GM23338 (cell line): ENCODE results near the gene NGEF. TPM values are rescaled to one million over a fixed set of nuclear protein-coding genes. Genes with fewer than 3 reads are reported as not detected.

Source experiments
- ATAC-seq: fragments of 200-7000 bp; cut with Tn5 transposase; 3 replicates; pipeline ENCODE4 v1.9.1; 2020
- DNase-seq: peaks from one replicate; pipeline ENCODE4 v3.0.0-alpha.2; 2015; ENCODE audit warnings: low spot score
- H2AFZ ChIP-seq: fragments of 200-600 bp; sonication (generic); 2 replicates; pipeline ENCODE4 v1.8.0; 2016; ENCODE audit warnings: antibody characterized with exemption, mild to moderate bottlenecking, moderate library complexity
- H3F3A ChIP-seq: fragments of 200-600 bp; sonication (generic); replicated peaks from 2 replicates; pipeline ENCODE4 v1.8.0; 2017; ENCODE audit warnings: antibody characterized with exemption, mixed run types, low read depth
- H3K27ac ChIP-seq: fragments of 200-600 bp; sonication (generic); 2 replicates; pipeline ENCODE4 v1.6.1; 2016; ENCODE audit warnings: low read depth
- H3K27me3 ChIP-seq: fragments of 200-600 bp; sonication (generic); 2 replicates; pipeline ENCODE4 v1.8.0; 2016; ENCODE audit warnings: mild to moderate bottlenecking, mixed run types, moderate library complexity; ENCODE audit not compliant: insufficient read depth
- H3K36me3 ChIP-seq: fragments of 200-600 bp; sonication (generic); 2 replicates; pipeline ENCODE4 v1.8.0; 2016; ENCODE audit warnings: mild to moderate bottlenecking; ENCODE audit not compliant: insufficient read depth
- H3K4me1 ChIP-seq: fragments of 200-600 bp; sonication (generic); 2 replicates; pipeline ENCODE4 v1.8.0; 2016; ENCODE audit warnings: mild to moderate bottlenecking, moderate library complexity; ENCODE audit not compliant: insufficient read depth
- H3K4me2 ChIP-seq: fragments of 200-600 bp; sonication (generic); 2 replicates; pipeline ENCODE4 v1.7.1; 2017; ENCODE audit warnings: mixed run types
- H3K4me3 ChIP-seq: fragments of 200-600 bp; sonication (generic); 2 replicates; pipeline ENCODE4 v1.6.1; 2016; ENCODE audit warnings: mixed run types
- H3K79me2 ChIP-seq: fragments of 200-600 bp; sonication (generic); replicated peaks from 2 replicates; pipeline ENCODE4 v1.8.0; 2017; ENCODE audit warnings: mild to moderate bottlenecking; ENCODE audit not compliant: insufficient read depth
- H3K9me2 ChIP-seq: fragments of 200-600 bp; sonication (generic); 2 replicates; pipeline ENCODE4 v1.8.0; 2017; ENCODE audit not compliant: insufficient read depth
- H4K20me1 ChIP-seq: fragments of 200-600 bp; sonication (generic); replicated peaks from 2 replicates; pipeline ENCODE4 v1.8.0; 2017; ENCODE audit warnings: mild to moderate bottlenecking; ENCODE audit not compliant: insufficient read depth
- H3K27ac Mint-ChIP-seq: 2 replicates; pipeline ENCODE4 v1.8.0; 2020; ENCODE audit warnings: inconsistent platforms, mild to moderate bottlenecking, moderate library complexity, mixed read lengths
- H3K27me3 Mint-ChIP-seq: 3 replicates; pipeline ENCODE4 v1.8.0; 2022; ENCODE audit warnings: low read depth, mild to moderate bottlenecking, moderate library complexity, mixed read lengths, inconsistent platforms; ENCODE audit not compliant: insufficient read depth, poor library complexity
- H3K36me3 Mint-ChIP-seq: 3 replicates; pipeline ENCODE4 v1.8.0; 2021; ENCODE audit warnings: low read depth, mild to moderate bottlenecking, inconsistent platforms, moderate library complexity, mixed read lengths
- H3K4me1 Mint-ChIP-seq: 3 replicates; pipeline ENCODE4 v1.8.0; 2020; ENCODE audit warnings: mild to moderate bottlenecking, inconsistent platforms, mixed read lengths
- H3K4me3 Mint-ChIP-seq: 3 replicates; pipeline ENCODE4 v1.8.0; 2021; ENCODE audit warnings: moderate library complexity, mild to moderate bottlenecking, inconsistent platforms, mixed read lengths
- H3K9me3 Mint-ChIP-seq: 3 replicates; pipeline ENCODE4 v1.8.0; 2020; ENCODE audit warnings: moderate library complexity, mild to moderate bottlenecking, inconsistent platforms, mixed read lengths
- CREB1 ChIP-seq: fragments of 250-450 bp; sonication (Bioruptor Pico); IDR thresholded peaks from 2 replicates; pipeline ENCODE4 v1.5.0; 2020; ENCODE audit warnings: low read depth, mild to moderate bottlenecking, moderate library complexity
- CTCF ChIP-seq, 2 experiments: fragments of 200-600 bp in 1 of 2; sonication (generic) in 1 of 2; conservative IDR thresholded peaks; 2 replicates each; pipeline versions ENCODE4 v1.5.1 to v1.6.1; 2016 to 2017; ENCODE audit warnings: antibody characterized with exemption in 2 of 2, low read depth in 2 of 2, mild to moderate bottlenecking in 2 of 2, moderate library complexity in 1 of 2
- ETS1 ChIP-seq: IDR thresholded peaks from 2 replicates; pipeline ENCODE4 v1.6.1; 2016; ENCODE audit warnings: antibody characterized with exemption
- EZH2 ChIP-seq: fragments of 200-600 bp; sonication (generic); IDR thresholded peaks from one replicate; pipeline ENCODE4 v1.8.0; 2017; ENCODE audit warnings: antibody characterized with exemption, mild to moderate bottlenecking, low read depth; ENCODE audit not compliant: unreplicated experiment
- EZH2phosphoT487 ChIP-seq: fragments of 200-600 bp; sonication (generic); IDR thresholded peaks from one replicate; pipeline ENCODE4 v1.8.1; 2018; ENCODE audit warnings: antibody characterized with exemption; ENCODE audit not compliant: unreplicated experiment
- JUNB ChIP-seq: IDR thresholded peaks from one replicate; pipeline ENCODE4 v1.6.1; 2016; ENCODE audit warnings: antibody characterized with exemption; ENCODE audit not compliant: unreplicated experiment
- NANOG ChIP-seq: IDR thresholded peaks from 2 replicates; pipeline ENCODE4 v1.6.1; 2016; ENCODE audit warnings: antibody characterized with exemption, borderline replicate concordance
- POLR2AphosphoS5 ChIP-seq: IDR thresholded peaks from 2 replicates; pipeline ENCODE4 v1.6.1; 2016; ENCODE audit warnings: antibody characterized with exemption, low read depth
- REST ChIP-seq: IDR thresholded peaks from one replicate; pipeline ENCODE4 v1.6.1; 2018; ENCODE audit warnings: antibody characterized with exemption; ENCODE audit not compliant: unreplicated experiment
- STAT1 ChIP-seq: IDR thresholded peaks from one replicate; pipeline ENCODE4 v1.6.1; 2016; ENCODE audit warnings: antibody characterized with exemption; ENCODE audit not compliant: unreplicated experiment
- ZNF114 ChIP-seq: fragments of 250-450 bp; sonication (Bioruptor Pico); IDR thresholded peaks from 2 replicates; pipeline ENCODE4 v1.5.0; 2020; ENCODE audit warnings: mild to moderate bottlenecking, moderate library complexity
- ZNF331 ChIP-seq: fragments of 250-450 bp; sonication (Bioruptor Pico); IDR thresholded peaks from 2 replicates; pipeline ENCODE4 v1.5.0; 2020; ENCODE audit warnings: low read depth, mild to moderate bottlenecking, moderate library complexity
- ZNF462 ChIP-seq: fragments of 250-450 bp; sonication (Bioruptor Pico); IDR thresholded peaks from 2 replicates; pipeline ENCODE4 v1.5.0; 2020; ENCODE audit warnings: mild to moderate bottlenecking, moderate library complexity
- polyA plus RNA-seq: library from polyadenylated mRNA; unstranded; fragments of >200 nt; fragmentation: Nextera tagmentation; extraction: Ambion mirVana; gene quantifications from 2 replicates; pipeline ENCODE4 v1.2.1, GENCODE V29; 2016
- total RNA-seq: library from RNA; depleted of rRNA; stranded (reverse); fragments of >200 nt; shearing (Covaris generic); gene quantifications from 2 replicates; pipeline ENCODE4 v1.2.3, GENCODE V29; 2014

NGEF gene
- total and polyA plus RNA-seq, 2 experiments from 2014 or later, result 1.8 to 5.4 TPM

- no peaks in the 10 kb centered on the region for H3K4me1 ChIP-seq
- no peaks in the 10 kb centered on the region for H3K27me3 Mint-ChIP-seq
- no peaks in the 10 kb centered on the region for H3K4me1 Mint-ChIP-seq
- H3K27ac ChIP-seq, result no peak overlapping the region
- TF ChIP-seq STAT1 (no peak), REST (no peak), ZNF114 (no peak), NANOG (no peak), ETS1 (no peak), POLR2AphosphoS5 (no peak), EZH2phosphoT487 (no peak), ZNF462 (CRISPR knock-in tag) (no peak), ZNF331 (CRISPR knock-in tag) (no peak), JUNB (no peak), CREB1 (CRISPR knock-in tag) (no peak), CTCF (conservative IDR thresholded peaks at IDR 0.05; ENCODE audit: low read depth in 2 of 2) (no peak), EZH2 (no peak)
- no peak overlapping the region for H3K4me3 Mint-ChIP-seq
- no peak overlapping the region for H3K27ac Mint-ChIP-seq
- no peak overlapping the region for H3K4me3 ChIP-seq
- H3K36me3 ChIP-seq, result peaks cover 16% of the 10 kb centered on the region
- H3F3A ChIP-seq, result no peaks in the 10 kb centered on the region
- no peaks in the 10 kb centered on the region for H3K9me3 Mint-ChIP-seq
- H3K9me2 ChIP-seq, result no peaks in the 10 kb centered on the region
- H4K20me1 ChIP-seq, result no peaks in the 10 kb centered on the region; the same call in none of the 2 replicates
- DNase-seq (no peak), ATAC-seq (no peak)
- peaks cover 27% of the 10 kb centered on the region for H3K36me3 Mint-ChIP-seq
- no peaks in the 10 kb centered on the region for H3K27me3 ChIP-seq
- H3K79me2 ChIP-seq, result no peaks in the 10 kb centered on the region
- H2AFZ ChIP-seq, result no peak overlapping the region
- H3K4me2 ChIP-seq, result no peak overlapping the region
These were observed 151.7 kb downstream of the NGEF start for GRCh38 chr2:232861353-232861752.
